ENCODE results near the gene KRT16. TPM values are rescaled to one million over a fixed set of nuclear protein-coding genes. Genes with fewer than 3 reads are reported as not detected.

The KRT16 gene
- total and polyA plus RNA-seq, 10 of the 15 experiments (the other 5 are each of a cell fraction or from before 2014, with no cell fraction given) = 0.07 TPM; not detected in 9

GRCh38 chr17:41615454-41615853 is 2.9 kb upstream of the KRT16 start:
- Histone ChIP-seq H3K4me1 (ENCODE audit: control insufficient read depth, insufficient read depth, low read length) (no peaks in the 10 kb centered on the region), H2AFZ (ENCODE audit: control insufficient read depth, low read depth, low read length) (no peak overlapping the region), H3K27ac (ENCODE audit: control insufficient read depth, insufficient read depth) (no peak overlapping the region), H3K4me3 (no peak overlapping the region), H3K9me3 (replicated peaks; ENCODE audit: control insufficient read depth, insufficient read depth, low read length) (no peaks in the 10 kb centered on the region), H3K36me3 (ENCODE audit: control insufficient read depth in 2 of 2, insufficient read depth in 2 of 2, low read length in 1 of 2) (no peaks in the 10 kb centered on the region), H3K27me3 (replicated peaks in 1 of 2; ENCODE audit: control insufficient read depth in 2 of 2, insufficient read depth in 2 of 2, low read length in 1 of 2) (peaks cover 0 to 2% of the 10 kb centered on the region in 2 experiments; a peak in 2 of 4 replicates), H4K20me1 (ENCODE audit: control insufficient read depth, insufficient read depth) (no peaks in the 10 kb centered on the region), H3K4me2 (ENCODE audit: control insufficient read depth, insufficient read depth) (no peak overlapping the region), H3K9ac (ENCODE audit: control insufficient read depth, insufficient read depth, low read length) (no peak overlapping the region), H3K79me2 (ENCODE audit: control insufficient read depth, insufficient read depth, low read length) (no peaks in the 10 kb centered on the region)
- ATAC-seq = no peak
- WGBS (ENCODE audit: insufficient coverage, insufficient replicate concordance, low lambda C conversion rate, missing lambda C conversion rate) = 3% methylated on average over 6 of the region's 7 CpGs
- ChIA-PET CTCF (no interaction called here), POLR2A (no interaction called here), SMC1A (ENCODE audit: uncharacterized antibody, unreplicated experiment) (no interaction called here), RAD21 (ENCODE audit: unreplicated experiment) (no interaction called here)
- no peak for DNase-seq (ENCODE audit: low read depth, low spot score)
- FAIRE-seq = no peak
- in situ Hi-C loops (cut with MboI) = no loop called here
- TF ChIP-seq SIN3A (IDR thresholded peaks at IDR 0.05; ENCODE audit: low read depth, low read length) (no peak), BHLHE40 (IDR thresholded peaks at IDR 0.05; ENCODE audit: borderline replicate concordance in 1 of 2, low read depth in 2 of 2, low read length in 1 of 2) (no peak), RAD51 (IDR thresholded peaks at IDR 0.05) (no peak), MLLT1 (IDR thresholded peaks at IDR 0.05) (no peak), CBFB (IDR thresholded peaks at IDR 0.05; ENCODE audit: low read depth) (no peak), HCFC1 (IDR thresholded peaks at IDR 0.05; ENCODE audit: low read length) (no peak), E2F8 (IDR thresholded peaks at IDR 0.05; ENCODE audit: low read depth, partially characterized antibody) (no peak), HDAC6 (IDR thresholded peaks at IDR 0.05; ENCODE audit: unreplicated experiment) (no peak), ZNF622 (IDR thresholded peaks at IDR 0.05) (no peak), CHD4 (IDR thresholded peaks at IDR 0.05) (no peak), TCF3 (IDR thresholded peaks at IDR 0.05; ENCODE audit: borderline replicate concordance, insufficient read depth, low read depth, low read length) (no peak), YBX1 (IDR thresholded peaks at IDR 0.05) (no peak), HDGF (IDR thresholded peaks at IDR 0.05) (no peak), SUPT20H (IDR thresholded peaks at IDR 0.05; ENCODE audit: borderline replicate concordance, control insufficient read depth, low read depth, low read length) (no peak), SMARCA5 (IDR thresholded peaks at IDR 0.05) (no peak), STAT1 (conservative IDR thresholded peaks at IDR 0.05) (no peak), ZBED1 (IDR thresholded peaks at IDR 0.05; ENCODE audit: borderline replicate concordance) (no peak), CUX1 (IDR thresholded peaks at IDR 0.05; ENCODE audit: insufficient replicate concordance, low read depth, low read length) (no peak)
- no TSS peak for BruUV-seq (replicated peaks)
- intact Hi-C loops (cut with micrococcal nuclease; ENCODE audit: unreplicated experiment) = no loop called here
